K562 (cell line): ENCODE results near the gene EHBP1L1. TPM values are rescaled to one million over a fixed set of nuclear protein-coding genes. Genes with fewer than 3 reads are reported as not detected.

Source experiments
- ATAC-seq: fragments of 200-7000 bp; cut with Tn5 transposase; 3 replicates; pipeline ENCODE4 v1.9.1; 2020; ENCODE audit warnings: moderate library complexity
- BruUV-seq: library from RNA; stranded (reverse); fragments of 400-500 nt; replicated peaks from 2 replicates; lab custom pipeline; 2021; lab: Mats Ljungman, UMichigan
- CTCF ChIA-PET: fragments of 300-600 bp; formaldehyde crosslinking; extraction: SDS; loops from one replicate; lab custom pipeline; 2021; ENCODE audit warnings: low intra/inter-chr PET ratio; lab: Yijun Ruan, JAX
- POLR2A ChIA-PET: fragments of 300-600, 350-650 bp; sonication (Branson Sonifier 250); formaldehyde crosslinking; extraction: SDS; loops from one replicate; lab custom pipeline; 2021; ENCODE audit warnings: antibody characterized with exemption, inconsistent platforms; lab: Yijun Ruan, JAX
- DNase-seq, 4 experiments: peaks; one replicate each; pipeline versions ENCODE4 v3.0.0 to v3.0.0-alpha.2; 2011 to 2018; ENCODE audit warnings: low spot score in 3 of 4, mixed read lengths in 3 of 4; ENCODE audit errors: extremely low read depth in 1 of 4
- FAIRE-seq: peaks from 2 replicates; lab custom pipeline; 2011; peaks lifted over from hg19 to GRCh38; lab: Jason Lieb, UNC
- H2AFZ ChIP-seq: 2 replicates; pipeline ENCODE4 v1.6.0; 2011; ENCODE audit warnings: low read depth, low read length, control low read depth, inconsistent platforms
- H3K27ac ChIP-seq: fragments of 200-600 bp; 3 replicates; pipeline ENCODE4 v1.8.0; 2011; ENCODE audit warnings: low read depth, mild to moderate bottlenecking, control low read depth, inconsistent platforms, low read length, moderate library complexity, mixed read lengths; ENCODE audit errors: extremely low read depth
- H3K27me3 ChIP-seq, 2 experiments: fragments of 300-600 bp in 1 of 2; 2 replicates in 1 of 2; 3 replicates in 1 of 2; pipeline versions ENCODE4 v1.6.0 to v1.8.0; 2011; ENCODE audit warnings: inconsistent platforms in 2 of 2, low read length in 2 of 2, mild to moderate bottlenecking in 1 of 2, mixed read lengths in 1 of 2, moderate library complexity in 1 of 2; ENCODE audit not compliant: control insufficient read depth in 2 of 2, insufficient read depth in 2 of 2
- H3K36me3 ChIP-seq: fragments of 300-600 bp; 3 replicates; pipeline ENCODE4 v1.8.0; 2011; ENCODE audit warnings: mild to moderate bottlenecking, low read length, inconsistent platforms; ENCODE audit not compliant: control insufficient read depth, insufficient read depth
- H3K4me1 ChIP-seq, 2 experiments: fragments of 200-600 bp in 1 of 2; replicated peaks in 1 of 2; 2 replicates in 1 of 2; 3 replicates in 1 of 2; pipeline versions ENCODE4 v1.5.1 to v1.8.0; 2011; ENCODE audit warnings: inconsistent platforms in 2 of 2, low read length in 2 of 2, mild to moderate bottlenecking in 1 of 2, mixed read lengths in 1 of 2, moderate library complexity in 1 of 2; ENCODE audit not compliant: control insufficient read depth in 2 of 2, insufficient read depth in 2 of 2
- H3K4me2 ChIP-seq: 2 replicates; pipeline ENCODE4 v1.6.1; 2011; ENCODE audit warnings: low read length, control low read depth, inconsistent platforms, mixed read lengths; ENCODE audit not compliant: insufficient read depth
- H3K4me3 ChIP-seq: fragments of 200-600 bp; sonication (generic), shearing (Covaris generic); 2 replicates; pipeline ENCODE4 v1.5.1; 2016; ENCODE audit warnings: control low read depth, inconsistent platforms
- H3K79me2 ChIP-seq: fragments of 200-600 bp; 3 replicates; pipeline ENCODE4 v1.8.0; 2011; ENCODE audit warnings: low read length, inconsistent platforms; ENCODE audit not compliant: control insufficient read depth, insufficient read depth
- H3K9ac ChIP-seq, 2 experiments: 2 replicates each; pipeline versions ENCODE4 v1.6.0 to v1.6.1; 2011; ENCODE audit warnings: low read depth in 2 of 2, low read length in 2 of 2, control low read depth in 1 of 2, inconsistent platforms in 1 of 2, mild to moderate bottlenecking in 1 of 2, mixed read lengths in 1 of 2; ENCODE audit not compliant: insufficient read depth in 1 of 2
- H3K9me1 ChIP-seq: one replicate; pipeline ENCODE4 v1.6.0; 2011; ENCODE audit warnings: inconsistent platforms, mild to moderate bottlenecking, low read length, moderate library complexity; ENCODE audit not compliant: control insufficient read depth, insufficient read depth
- H3K9me3 ChIP-seq: replicated peaks from 2 replicates; pipeline ENCODE4 v1.5.1; 2011; ENCODE audit warnings: low read depth, low read length, inconsistent platforms; ENCODE audit not compliant: control insufficient read depth, insufficient read depth
- H4K20me1 ChIP-seq: replicated peaks from 2 replicates; pipeline ENCODE4 v1.6.1; 2011; ENCODE audit warnings: low read length, inconsistent platforms, mixed read lengths; ENCODE audit not compliant: control insufficient read depth, insufficient read depth
- CEBPB ChIP-seq: fragments of 450-650 bp; IDR thresholded peaks from 2 replicates; pipeline ENCODE4 v1.6.1; 2016; ENCODE audit warnings: missing genetic modification characterization, missing compliant biosample characterization
- RAD51 ChIP-seq: fragments of 450-650 bp; IDR thresholded peaks from 2 replicates; pipeline ENCODE4 v1.7.1; 2016; ENCODE audit warnings: low read depth, mild to moderate bottlenecking, borderline replicate concordance
- WGBS: fragments of 100-300 bp; shearing (Covaris generic); methylation state at CpG from one replicate; pipeline ENCODE4 v1.1.6; 2016; ENCODE audit warnings: low coverage, mixed read lengths; ENCODE audit not compliant: insufficient coverage; ENCODE audit errors: missing lambda C conversion rate; 5-methylcytosine and 5-hydroxymethylcytosine counted together
- in situ Hi-C: fragments of 300-500 bp; cut with MboI; formaldehyde crosslinking; loops from 4 replicates; pipeline ENCODE4 v1.15.0; 2018; ENCODE audit warnings: inconsistent platforms, mixed read lengths
- intact Hi-C: fragments of 100-400 bp; cut with micrococcal nuclease; formaldehyde crosslinking; loops from 2 replicates; pipeline ENCODE4 v1.14.2; 2022
- polyA plus RNA-seq, 8 experiments: library from polyadenylated mRNA; depleted of rRNA in 4 of 8; stranded (reverse) in 5 of 8; unstranded in 3 of 8; fragments of >200 nt; fragmentation: Nextera tagmentation in 2 of 8; fragmentation: Illumina TruSeq in 1 of 8; extraction: Ambion mirVana in 2 of 8; extraction: Trizol in 1 of 8; gene quantifications; 2 replicates each; pipeline versions ENCODE4 v1.2.1 to v1.2.3, GENCODE V29; 2011 to 2014; ENCODE audit warnings: inconsistent platforms in 1 of 8, missing spikeins in 1 of 8
- total RNA-seq, 7 experiments: library from RNA; depleted of rRNA in 6 of 7; stranded (reverse); fragments of >200 nt in 6 of 7; fragmentation: Illumina TruSeq in 2 of 7; extraction: Trizol in 2 of 7; gene quantifications; 2 replicates each; pipeline versions ENCODE4 v1.2.1 to v1.2.3, GENCODE V29; 2011 to 2021; ENCODE audit warnings: low replicate concordance in 1 of 7

The EHBP1L1 gene
- total and polyA plus RNA-seq, 9 of the 15 experiments (the other 6 are each of a cell fraction or from before 2014, with no cell fraction given): 0.03 to 87.1 (median 26.3) TPM

- ChIA-PET POLR2A (interaction anchor here (0.6 to 1.7 kb wide), 6 partner anchors 26 to 295 kb away, joined by 3 to 9 read pairs (median 4); partner anchors contain the start of genes MALAT1 and POLA2), CTCF (no interaction called here)
- H4K20me1 ChIP-seq: 0 out of 2 replicates have a peak, but pooled peaks cover 3% of the 10 kb centered on the region
- ATAC-seq: no peak
- peak overlapping the region; percentile 56 for H2AFZ ChIP-seq
- no peak overlapping the region; the same call in 1 of the 2 replicates for H3K4me2 ChIP-seq
- H3K27me3 ChIP-seq: no peaks in the 10 kb centered on the region
- intact Hi-C loops: no loop called here
- BruUV-seq: no TSS peak
- H3K4me3 ChIP-seq: peak overlapping the region; percentile 41; the same call in 1 of the 2 replicates
- FAIRE-seq: peak; percentile 54
- no peaks in the 10 kb centered on the region for H3K9me1 ChIP-seq
- H3K9ac ChIP-seq: no peak overlapping the region; a peak in 2 of 4 replicates
- H3K27ac ChIP-seq: peak overlapping the region; percentile 40; the same call in 2 of the 3 replicates
- DNase-seq: no peak
- TF ChIP-seq RAD51 (no peak), CEBPB (tag) (peak; percentile 71)
- TF ChIP-seq, all 486 proteins: peak for 1
- in situ Hi-C loops: no loop called here
- Histone ChIP-seq H3K9me3 (no peaks in the 10 kb centered on the region), H3K36me3 (no peaks in the 10 kb centered on the region), H3K4me1 (peaks cover 69 to 90% of the 10 kb centered on the region in 2 experiments), H3K79me2 (no peaks in the 10 kb centered on the region)
- WGBS: 73% methylated on average over 12 of the region's 12 CpGs
Measured at GRCh38 chr11:65556470-65557279, 19.2 kb upstream of the EHBP1L1 start.
